Ectodermal cell (in vitro differentiated cells): ENCODE results near the gene NXPE3. TPM values are rescaled to one million over a fixed set of nuclear protein-coding genes. Genes with fewer than 3 reads are reported as not detected.
A peak's percentile ranks its signal among the peaks of the same experiment; 100 is the strongest.
"Not testable (repeated sequence)": the region's sequence is repeated elsewhere in the genome, so short reads cannot be mapped to it uniquely, and the experiment has no call there.

Experiments used
- H3K27ac ChIP-seq: 2 replicates; pipeline ENCODE4 v1.7.0; 2013; ENCODE audit warnings: mild to moderate bottlenecking, low read depth, low read length; ENCODE audit not compliant: insufficient read depth, poor library complexity, severe bottlenecking
- H3K27me3 ChIP-seq: 2 replicates; pipeline ENCODE4 v1.7.0; 2013; ENCODE audit warnings: mild to moderate bottlenecking, low read length; ENCODE audit not compliant: insufficient read depth, control insufficient read depth, poor library complexity, severe bottlenecking
- H3K36me3 ChIP-seq: one replicate; pipeline ENCODE4 v1.7.0; 2013; ENCODE audit warnings: low read length; ENCODE audit not compliant: control insufficient read depth, insufficient read depth
- H3K4me1 ChIP-seq: one replicate; pipeline ENCODE4 v1.7.0; 2013; ENCODE audit warnings: low read length; ENCODE audit not compliant: control insufficient read depth, insufficient read depth
- H3K4me3 ChIP-seq: 2 replicates; pipeline ENCODE4 v1.7.0; 2013; ENCODE audit warnings: low read depth, low read length, control low read depth; ENCODE audit not compliant: insufficient read depth
- H3K9me3 ChIP-seq: 2 replicates; pipeline ENCODE4 v1.7.0; 2013; ENCODE audit warnings: mild to moderate bottlenecking, low read length, moderate library complexity; ENCODE audit not compliant: control insufficient read depth
- WGBS, 2 experiments: methylation state at CpG; one replicate each; pipeline ENCODE4 v1.1.7; 2013; ENCODE audit warnings: missing lambda C conversion rate in 2 of 2; 5-methylcytosine and 5-hydroxymethylcytosine counted together
- polyA plus RNA-seq, 4 experiments: library from polyadenylated mRNA; stranded (reverse); fragments of 50-300 nt; gene quantifications; one replicate each; pipeline ENCODE4 v1.2.3, GENCODE V29; 2013

NXPE3 gene
- polyA plus RNA-seq (2013, experiment 1 of 4), result 20.1 TPM
- polyA plus RNA-seq (2013, experiment 2 of 4), result 19.3 TPM
- polyA plus RNA-seq (2013, experiment 3 of 4), result 13.2 TPM
- polyA plus RNA-seq (2013, experiment 4 of 4), result 15.4 TPM

DNA sequence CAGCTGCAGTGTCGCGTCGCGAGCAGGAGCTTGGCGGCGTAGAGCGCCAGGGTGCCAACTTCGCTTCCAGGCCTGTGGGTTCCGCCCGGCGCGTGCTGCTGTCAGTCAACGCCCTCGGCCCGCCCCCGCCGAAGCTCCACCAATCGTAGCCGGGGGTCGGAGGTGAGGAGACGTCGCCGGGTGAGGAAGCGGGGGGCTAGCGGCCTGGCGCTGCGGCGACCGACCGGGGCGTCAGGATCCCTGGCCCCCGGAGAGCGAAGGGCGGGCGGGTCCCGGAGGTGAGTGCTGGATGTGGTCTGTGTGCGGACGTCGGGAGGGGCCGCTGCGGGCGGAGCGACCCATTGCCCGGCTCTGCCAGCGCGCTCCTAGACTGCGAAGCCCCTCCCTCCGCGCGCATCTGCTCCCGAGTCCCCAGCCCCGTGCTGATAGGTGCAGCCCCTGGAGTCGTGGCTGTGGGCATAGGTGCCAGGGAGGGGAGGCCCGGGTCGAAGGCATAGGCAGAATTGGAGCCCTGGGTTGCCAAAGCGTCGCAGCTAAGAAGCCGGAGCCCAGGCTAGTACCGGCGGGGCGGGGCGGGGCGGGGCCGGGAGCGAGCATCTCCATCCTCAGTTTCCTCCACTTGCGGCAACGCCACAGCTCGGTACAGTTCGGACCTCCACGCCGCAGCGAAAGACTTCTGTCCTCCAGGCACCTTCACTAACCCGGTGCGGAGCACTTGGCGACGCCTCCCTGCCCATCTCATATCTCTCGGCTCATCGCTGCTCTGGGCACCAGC is at the start of gene NXPE3:
Gene NXPE3, plus strand, starts transcription at position 165 of the 775 bp plus-strand sequence. CDS start 6,386 bp downstream, outside the sequence.
- Histone ChIP-seq H3K4me3 (peak within 1 kb of the TSS; percentile 83), H3K36me3 (no peaks in the 10 kb centered on the region), H3K4me1 (no peaks in the 10 kb centered on the region), H3K27me3 (peaks cover 9% of the 10 kb centered on the region), H3K9me3 (no peaks in the 10 kb centered on the region), H3K27ac (no peak within 1 kb of the TSS)
- 0 to 1% methylated on average over 78 of the region's 78 CpGs for WGBS, 2 experiments

GRCh38 chr3:101729586-101729985 is 49.4 kb upstream of the NXPE3 start:
- peaks cover 39% of the 10 kb centered on the region for H3K36me3 ChIP-seq
- no peaks in the 10 kb centered on the region for H3K27me3 ChIP-seq
- no peaks in the 10 kb centered on the region for H3K9me3 ChIP-seq
- H3K27ac ChIP-seq, result no peak overlapping the region
- 93 to 97% methylated on average over 4 to 5 of the region's 5 CpGs for WGBS, 2 experiments
- no peaks in the 10 kb centered on the region for H3K4me1 ChIP-seq
- no peak overlapping the region for H3K4me3 ChIP-seq

DNA sequence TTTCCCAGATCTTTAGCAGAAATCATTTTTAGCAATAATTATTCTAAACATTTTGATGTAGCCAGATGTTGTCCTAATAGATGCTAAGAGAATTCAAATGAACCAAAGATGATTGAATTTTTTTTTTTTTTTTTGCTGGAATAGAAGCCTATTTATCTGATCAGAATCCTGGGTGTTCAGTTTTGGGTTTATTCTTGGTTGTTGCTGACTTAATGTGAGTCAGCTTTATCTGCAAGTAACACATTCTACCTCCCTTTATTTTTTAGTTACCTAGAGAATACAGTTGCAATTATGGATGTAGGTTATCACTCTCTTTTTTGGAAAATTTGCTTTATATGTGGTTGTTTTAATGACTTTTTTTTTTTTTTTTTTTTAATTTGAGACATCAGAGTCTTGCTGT is 48.2 kb upstream of the NXPE3 start:
- Histone ChIP-seq H3K4me1 (no peaks in the 10 kb centered on the region), H3K27ac (no peak overlapping the region), H3K9me3 (no peaks in the 10 kb centered on the region), H3K36me3 (peaks cover 51% of the 10 kb centered on the region), H3K4me3 (no peak overlapping the region), H3K27me3 (no peaks in the 10 kb centered on the region)

GRCh38 chr3:101732240-101732641 is 46.8 kb upstream of the NXPE3 start:
- no peaks in the 10 kb centered on the region for H3K9me3 ChIP-seq
- no peak overlapping the region for H3K4me3 ChIP-seq
- peaks cover 60% of the 10 kb centered on the region for H3K36me3 ChIP-seq
- H3K27ac ChIP-seq, result no peak overlapping the region
- no peaks in the 10 kb centered on the region for H3K27me3 ChIP-seq
- WGBS, 2 experiments, result 95 to 100% methylated on average over 4 of the region's 4 CpGs
- no peaks in the 10 kb centered on the region for H3K4me1 ChIP-seq

GRCh38 chr3:101735833-101736232 is 43.2 kb upstream of the NXPE3 start:
- WGBS, 2 experiments, result 95 to 97% methylated on average over 10 of the region's 10 CpGs

GRCh38 chr3:101741914-101742313 is 37.1 kb upstream of the NXPE3 start:
- not testable (repeated sequence) for H3K27me3 ChIP-seq, H3K27ac ChIP-seq, H3K4me3 ChIP-seq, H3K4me1 ChIP-seq, H3K9me3 ChIP-seq, H3K36me3 ChIP-seq
- 74 to 92% methylated on average over 2 to 3 of the region's 3 CpGs for WGBS, 2 experiments

More at GRCh38 chr3:101735833-101736232, 43.2 kb upstream of the NXPE3 start:
- Histone ChIP-seq H3K27me3 (no peaks in the 10 kb centered on the region), H3K36me3 (peaks cover 55% of the 10 kb centered on the region), H3K27ac (no peak overlapping the region), H3K9me3 (no peaks in the 10 kb centered on the region), H3K4me3 (no peak overlapping the region), H3K4me1 (no peaks in the 10 kb centered on the region)

- WGBS, 2 experiments, result 24 to 56% methylated on average over 1 of the region's 1 CpG
- Histone ChIP-seq H3K27me3 (no peaks in the 10 kb centered on the region), H3K27ac (no peak overlapping the region), H3K9me3 (no peaks in the 10 kb centered on the region), H3K4me1 (no peaks in the 10 kb centered on the region), H3K4me3 (no peak overlapping the region), H3K36me3 (no peaks in the 10 kb centered on the region)
Observed at GRCh38 chr3:101744811-101745210, 34.2 kb upstream of the NXPE3 start.

DNA sequence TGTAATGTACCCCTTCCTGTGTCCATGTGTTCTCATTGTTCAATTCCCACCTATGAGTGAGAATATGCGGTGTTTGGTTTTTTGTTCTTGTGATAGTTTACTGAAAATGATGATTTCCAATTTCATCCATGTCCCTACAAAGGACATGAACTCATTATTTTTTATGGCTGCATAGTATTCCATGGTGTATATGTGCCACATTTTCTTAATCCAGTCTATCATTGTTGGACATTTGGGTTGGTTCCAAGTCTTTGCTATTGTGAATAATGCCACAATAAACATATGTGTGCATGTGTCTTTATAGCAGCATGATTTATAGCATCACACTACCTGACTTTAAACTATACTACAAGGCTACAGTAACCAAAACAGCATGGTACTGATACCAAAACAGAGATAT is 33.1 kb upstream of the NXPE3 start:
- not testable (repeated sequence) for H3K4me3 ChIP-seq, H3K27ac ChIP-seq, H3K9me3 ChIP-seq, H3K36me3 ChIP-seq, H3K4me1 ChIP-seq, H3K27me3 ChIP-seq
- no CpG with 5 or more reads among the region's 1 CpG for WGBS, 2 experiments

DNA sequence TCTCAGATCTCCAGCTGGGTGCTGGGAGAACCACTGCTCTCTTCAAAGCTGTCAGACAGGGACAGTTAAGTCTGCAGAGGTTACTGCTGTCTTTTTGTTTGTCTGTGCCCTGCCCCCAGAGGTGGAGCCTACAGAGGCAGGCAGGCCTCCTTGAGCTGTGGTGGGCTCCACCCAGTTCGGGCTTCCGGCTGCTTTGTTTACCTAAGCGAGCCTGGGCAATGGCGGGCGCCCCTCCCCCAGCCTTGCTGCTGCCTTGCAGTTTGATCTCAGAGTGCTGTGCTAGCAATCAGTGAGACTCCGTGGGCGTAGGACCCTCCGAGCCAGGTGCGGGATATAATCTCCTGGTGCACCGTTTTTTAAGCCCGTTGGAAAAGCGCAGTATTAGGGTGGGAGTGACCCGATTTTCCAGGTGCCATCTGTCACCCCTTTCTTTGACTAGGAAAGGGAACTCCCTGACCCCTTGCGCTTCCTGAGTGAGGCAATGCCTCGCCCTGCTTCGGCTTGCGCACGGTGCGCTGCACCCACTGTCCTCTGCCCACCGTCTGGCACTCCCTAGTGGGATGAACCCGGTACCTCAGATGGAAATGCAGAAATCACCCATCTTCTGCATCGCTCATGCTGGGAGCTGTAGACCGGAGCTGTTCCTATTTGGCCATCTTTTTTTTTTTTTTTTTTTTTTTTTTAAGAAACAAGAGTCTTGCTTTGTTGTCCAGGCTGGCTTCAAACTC is 25.5 kb upstream of the NXPE3 start:
- not testable (repeated sequence) for H3K4me3 ChIP-seq, H3K9me3 ChIP-seq, H3K27ac ChIP-seq, H3K4me1 ChIP-seq, H3K27me3 ChIP-seq
- H3K36me3 ChIP-seq, result peaks cover 20% of the 10 kb centered on the region
- 94 to 96% methylated on average over 12 of the region's 23 CpGs for WGBS, 2 experiments

- no peaks in the 10 kb centered on the region for H3K27me3 ChIP-seq
- H3K9me3 ChIP-seq, result no peaks in the 10 kb centered on the region
- H3K4me3 ChIP-seq, result no peak overlapping the region
- 96% methylated on average over 5 to 6 of the region's 6 CpGs for WGBS, 2 experiments
- H3K27ac ChIP-seq, result no peak overlapping the region
- H3K36me3 ChIP-seq, result peaks cover 27% of the 10 kb centered on the region
- no peaks in the 10 kb centered on the region for H3K4me1 ChIP-seq
Observed at GRCh38 chr3:101758224-101758623, 20.8 kb upstream of the NXPE3 start.
